ENCODE measurements around the gene LRRC63.

Gene LRRC63

GRCh38 chr13:46295491-46296114 lies 83.9 kb downstream of the LRRC63 start:
- no peak overlapping the region for H3K4me3 ChIP-seq (ENCODE audit: low read depth, low read length)
- TF ChIP-seq, protein P1, sequence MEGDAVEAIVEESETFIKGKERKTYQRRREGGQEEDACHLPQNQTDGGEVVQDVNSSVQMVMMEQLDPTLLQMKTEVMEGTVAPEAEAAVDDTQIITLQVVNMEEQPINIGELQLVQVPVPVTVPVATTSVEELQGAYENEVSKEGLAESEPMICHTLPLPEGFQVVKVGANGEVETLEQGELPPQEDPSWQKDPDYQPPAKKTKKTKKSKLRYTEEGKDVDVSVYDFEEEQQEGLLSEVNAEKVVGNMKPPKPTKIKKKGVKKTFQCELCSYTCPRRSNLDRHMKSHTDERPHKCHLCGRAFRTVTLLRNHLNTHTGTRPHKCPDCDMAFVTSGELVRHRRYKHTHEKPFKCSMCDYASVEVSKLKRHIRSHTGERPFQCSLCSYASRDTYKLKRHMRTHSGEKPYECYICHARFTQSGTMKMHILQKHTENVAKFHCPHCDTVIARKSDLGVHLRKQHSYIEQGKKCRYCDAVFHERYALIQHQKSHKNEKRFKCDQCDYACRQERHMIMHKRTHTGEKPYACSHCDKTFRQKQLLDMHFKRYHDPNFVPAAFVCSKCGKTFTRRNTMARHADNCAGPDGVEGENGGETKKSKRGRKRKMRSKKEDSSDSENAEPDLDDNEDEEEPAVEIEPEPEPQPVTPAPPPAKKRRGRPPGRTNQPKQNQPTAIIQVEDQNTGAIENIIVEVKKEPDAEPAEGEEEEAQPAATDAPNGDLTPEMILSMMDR (IDR thresholded peaks at IDR 0.05; ENCODE audit: control insufficient read depth, extremely low read depth, insufficient read depth): no peak
- DNase-seq (ENCODE audit: low read depth): no peak

DNA sequence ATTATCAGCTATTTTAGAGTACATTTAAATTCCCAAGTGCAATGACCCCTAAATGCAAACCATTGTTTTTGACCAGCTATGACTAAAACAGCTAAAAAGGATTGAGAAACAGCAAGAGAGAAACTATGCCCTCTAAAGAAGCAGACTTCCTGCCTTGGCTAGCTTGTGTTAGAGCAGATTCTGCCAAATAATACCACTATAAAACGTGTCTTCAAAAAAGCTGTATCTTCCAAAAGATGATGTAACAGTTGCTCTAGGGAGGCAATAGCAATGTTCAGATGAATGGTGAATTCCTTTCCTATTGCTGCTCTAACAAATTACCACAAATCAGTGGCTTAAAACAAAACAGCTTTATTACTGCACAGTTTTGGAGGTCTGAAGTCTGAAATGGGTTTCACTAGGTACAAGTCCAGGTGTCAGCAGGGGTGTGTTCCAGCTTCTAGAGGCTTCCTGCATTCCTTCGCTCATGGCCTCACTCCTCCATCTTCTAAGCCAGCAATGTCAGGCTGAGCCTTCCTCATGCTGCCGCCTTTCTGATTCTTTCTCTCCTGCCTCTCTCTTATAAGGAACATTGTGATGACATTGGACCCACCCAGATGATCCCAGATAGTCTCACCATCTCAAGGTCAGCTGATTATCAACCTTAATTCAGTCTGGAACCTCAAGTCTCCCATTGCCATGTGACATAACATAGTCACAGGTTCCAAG lies 84.5 kb downstream of the LRRC63 start:
- H3K4me3 ChIP-seq (ENCODE audit: low read depth, low read length): no peak overlapping the region
- no peak for DNase-seq (ENCODE audit: low read depth)
- TF ChIP-seq, protein P1 (IDR thresholded peaks at IDR 0.05; ENCODE audit: control insufficient read depth, extremely low read depth, insufficient read depth): no peak

- no peak for DNase-seq (ENCODE audit: low read depth)
- TF ChIP-seq, protein P1 (IDR thresholded peaks at IDR 0.05; ENCODE audit: control insufficient read depth, extremely low read depth, insufficient read depth): no peak
- H3K4me3 ChIP-seq (ENCODE audit: low read depth, low read length): no peak overlapping the region
These were observed 85.2 kb downstream of the LRRC63 start for GRCh38 chr13:46296921-46297320.

- no peak for DNase-seq (ENCODE audit: low read depth)
- no peak overlapping the region for H3K4me3 ChIP-seq (ENCODE audit: low read depth, low read length)
- TF ChIP-seq, protein P1 (IDR thresholded peaks at IDR 0.05; ENCODE audit: control insufficient read depth, extremely low read depth, insufficient read depth): no peak
These were observed 85.7 kb downstream of the LRRC63 start for GRCh38 chr13:46297361-46297811.

GRCh38 chr13:46303742-46304385 lies 92.1 kb downstream of the LRRC63 start:
- no peak for DNase-seq (ENCODE audit: low read depth)
- TF ChIP-seq, protein P1 (IDR thresholded peaks at IDR 0.05; ENCODE audit: control insufficient read depth, extremely low read depth, insufficient read depth): no peak
- no peak overlapping the region for H3K4me3 ChIP-seq (ENCODE audit: low read depth, low read length)

- TF ChIP-seq, protein P1 (IDR thresholded peaks at IDR 0.05; ENCODE audit: control insufficient read depth, extremely low read depth, insufficient read depth): no peak
- no peak for DNase-seq (ENCODE audit: low read depth)
- no peak overlapping the region for H3K4me3 ChIP-seq (ENCODE audit: low read depth, low read length)
These were observed 92.8 kb downstream of the LRRC63 start for GRCh38 chr13:46304546-46304945.
